GM23338 (cell line): ENCODE data around the gene PRPF6. TPM values are rescaled to one million over a fixed set of nuclear protein-coding genes. Genes with fewer than 3 reads are reported as not detected.

ENCODE experiments used
- ATAC-seq: fragments of 200-7000 bp; cut with Tn5 transposase; 3 replicates; pipeline ENCODE4 v1.9.1; 2020
- DNase-seq: peaks from one replicate; pipeline ENCODE4 v3.0.0-alpha.2; 2015; ENCODE audit warnings: low spot score
- H2AFZ ChIP-seq: fragments of 200-600 bp; sonication (generic); 2 replicates; pipeline ENCODE4 v1.8.0; 2016; ENCODE audit warnings: antibody characterized with exemption, mild to moderate bottlenecking, moderate library complexity
- H3F3A ChIP-seq: fragments of 200-600 bp; sonication (generic); replicated peaks from 2 replicates; pipeline ENCODE4 v1.8.0; 2017; ENCODE audit warnings: antibody characterized with exemption, mixed run types, low read depth
- H3K27ac ChIP-seq: fragments of 200-600 bp; sonication (generic); 2 replicates; pipeline ENCODE4 v1.6.1; 2016; ENCODE audit warnings: low read depth
- H3K27me3 ChIP-seq: fragments of 200-600 bp; sonication (generic); 2 replicates; pipeline ENCODE4 v1.8.0; 2016; ENCODE audit warnings: mild to moderate bottlenecking, mixed run types, moderate library complexity; ENCODE audit not compliant: insufficient read depth
- H3K36me3 ChIP-seq: fragments of 200-600 bp; sonication (generic); 2 replicates; pipeline ENCODE4 v1.8.0; 2016; ENCODE audit warnings: mild to moderate bottlenecking; ENCODE audit not compliant: insufficient read depth
- H3K4me1 ChIP-seq: fragments of 200-600 bp; sonication (generic); 2 replicates; pipeline ENCODE4 v1.8.0; 2016; ENCODE audit warnings: mild to moderate bottlenecking, moderate library complexity; ENCODE audit not compliant: insufficient read depth
- H3K4me2 ChIP-seq: fragments of 200-600 bp; sonication (generic); 2 replicates; pipeline ENCODE4 v1.7.1; 2017; ENCODE audit warnings: mixed run types
- H3K4me3 ChIP-seq: fragments of 200-600 bp; sonication (generic); 2 replicates; pipeline ENCODE4 v1.6.1; 2016; ENCODE audit warnings: mixed run types
- H3K79me2 ChIP-seq: fragments of 200-600 bp; sonication (generic); replicated peaks from 2 replicates; pipeline ENCODE4 v1.8.0; 2017; ENCODE audit warnings: mild to moderate bottlenecking; ENCODE audit not compliant: insufficient read depth
- H3K9me2 ChIP-seq: fragments of 200-600 bp; sonication (generic); 2 replicates; pipeline ENCODE4 v1.8.0; 2017; ENCODE audit not compliant: insufficient read depth
- H4K20me1 ChIP-seq: fragments of 200-600 bp; sonication (generic); replicated peaks from 2 replicates; pipeline ENCODE4 v1.8.0; 2017; ENCODE audit warnings: mild to moderate bottlenecking; ENCODE audit not compliant: insufficient read depth
- H3K27ac Mint-ChIP-seq: 2 replicates; pipeline ENCODE4 v1.8.0; 2020; ENCODE audit warnings: inconsistent platforms, mild to moderate bottlenecking, moderate library complexity, mixed read lengths
- H3K27me3 Mint-ChIP-seq: 3 replicates; pipeline ENCODE4 v1.8.0; 2022; ENCODE audit warnings: low read depth, mild to moderate bottlenecking, moderate library complexity, mixed read lengths, inconsistent platforms; ENCODE audit not compliant: insufficient read depth, poor library complexity
- H3K36me3 Mint-ChIP-seq: 3 replicates; pipeline ENCODE4 v1.8.0; 2021; ENCODE audit warnings: low read depth, mild to moderate bottlenecking, inconsistent platforms, moderate library complexity, mixed read lengths
- H3K4me1 Mint-ChIP-seq: 3 replicates; pipeline ENCODE4 v1.8.0; 2020; ENCODE audit warnings: mild to moderate bottlenecking, inconsistent platforms, mixed read lengths
- H3K4me3 Mint-ChIP-seq: 3 replicates; pipeline ENCODE4 v1.8.0; 2021; ENCODE audit warnings: moderate library complexity, mild to moderate bottlenecking, inconsistent platforms, mixed read lengths
- H3K9me3 Mint-ChIP-seq: 3 replicates; pipeline ENCODE4 v1.8.0; 2020; ENCODE audit warnings: moderate library complexity, mild to moderate bottlenecking, inconsistent platforms, mixed read lengths
- EZH2 ChIP-seq: fragments of 200-600 bp; sonication (generic); IDR thresholded peaks from one replicate; pipeline ENCODE4 v1.8.0; 2017; ENCODE audit warnings: antibody characterized with exemption, mild to moderate bottlenecking, low read depth; ENCODE audit not compliant: unreplicated experiment
- EZH2phosphoT487 ChIP-seq: fragments of 200-600 bp; sonication (generic); IDR thresholded peaks from one replicate; pipeline ENCODE4 v1.8.1; 2018; ENCODE audit warnings: antibody characterized with exemption; ENCODE audit not compliant: unreplicated experiment
- STAT1 ChIP-seq: IDR thresholded peaks from one replicate; pipeline ENCODE4 v1.6.1; 2016; ENCODE audit warnings: antibody characterized with exemption; ENCODE audit not compliant: unreplicated experiment
- ZNF331 ChIP-seq: fragments of 250-450 bp; sonication (Bioruptor Pico); IDR thresholded peaks from 2 replicates; pipeline ENCODE4 v1.5.0; 2020; ENCODE audit warnings: low read depth, mild to moderate bottlenecking, moderate library complexity
- ZNF462 ChIP-seq: fragments of 250-450 bp; sonication (Bioruptor Pico); IDR thresholded peaks from 2 replicates; pipeline ENCODE4 v1.5.0; 2020; ENCODE audit warnings: mild to moderate bottlenecking, moderate library complexity
- polyA plus RNA-seq: library from polyadenylated mRNA; unstranded; fragments of >200 nt; fragmentation: Nextera tagmentation; extraction: Ambion mirVana; gene quantifications from 2 replicates; pipeline ENCODE4 v1.2.1, GENCODE V29; 2016
- total RNA-seq: library from RNA; depleted of rRNA; stranded (reverse); fragments of >200 nt; shearing (Covaris generic); gene quantifications from 2 replicates; pipeline ENCODE4 v1.2.3, GENCODE V29; 2014
- TF ChIP-seq, protein P1 (sequence below), 2 experiments: fragments of 200-600 bp in 1 of 2; sonication (generic) in 1 of 2; conservative IDR thresholded peaks; 2 replicates each; pipeline versions ENCODE4 v1.5.1 to v1.6.1; 2016 to 2017; ENCODE audit warnings: antibody characterized with exemption in 2 of 2, low read depth in 2 of 2, mild to moderate bottlenecking in 2 of 2, moderate library complexity in 1 of 2

PRPF6 gene
- total and polyA plus RNA-seq, 2 experiments from 2014 or later, result 53.8 to 79.9 TPM

GRCh38 chr20:64021124-64021975 is 40.4 kb downstream of the PRPF6 start (continued):
- TF ChIP-seq ZNF462 (CRISPR knock-in tag), result no peak
- no peak for TF ChIP-seq STAT1

GRCh38 chr20:64022671-64023360 is 41.9 kb downstream of the PRPF6 start:
- Histone ChIP-seq H3K4me2 (no peak overlapping the region), H4K20me1 (0 out of 2 replicates have a peak, but pooled peaks cover 3% of the 10 kb centered on the region), H3F3A (0 out of 2 replicates have a peak, but pooled peaks cover 6% of the 10 kb centered on the region), H3K27ac (no peak overlapping the region), H2AFZ (no peak overlapping the region), H3K79me2 (no peaks in the 10 kb centered on the region), H3K27me3 (no peaks in the 10 kb centered on the region), H3K4me3 (no peak overlapping the region), H3K4me1 (no peaks in the 10 kb centered on the region), H3K9me2 (no peaks in the 10 kb centered on the region), H3K36me3 (peaks cover 5% of the 10 kb centered on the region; the same call in 1 of the 2 replicates)
- H3K9me3 Mint-ChIP-seq, result no peaks in the 10 kb centered on the region
- no peak overlapping the region for H3K27ac Mint-ChIP-seq
- peaks cover 77% of the 10 kb centered on the region for H3K36me3 Mint-ChIP-seq
- no peak for DNase-seq
- no peaks in the 10 kb centered on the region; the same call in 2 of the 3 replicates for H3K4me1 Mint-ChIP-seq
- H3K4me3 Mint-ChIP-seq, result no peak overlapping the region
- peaks cover 8% of the 10 kb centered on the region for H3K27me3 Mint-ChIP-seq
- ATAC-seq, result no peak
- TF ChIP-seq EZH2, result no peak
- TF ChIP-seq, protein P1, sequence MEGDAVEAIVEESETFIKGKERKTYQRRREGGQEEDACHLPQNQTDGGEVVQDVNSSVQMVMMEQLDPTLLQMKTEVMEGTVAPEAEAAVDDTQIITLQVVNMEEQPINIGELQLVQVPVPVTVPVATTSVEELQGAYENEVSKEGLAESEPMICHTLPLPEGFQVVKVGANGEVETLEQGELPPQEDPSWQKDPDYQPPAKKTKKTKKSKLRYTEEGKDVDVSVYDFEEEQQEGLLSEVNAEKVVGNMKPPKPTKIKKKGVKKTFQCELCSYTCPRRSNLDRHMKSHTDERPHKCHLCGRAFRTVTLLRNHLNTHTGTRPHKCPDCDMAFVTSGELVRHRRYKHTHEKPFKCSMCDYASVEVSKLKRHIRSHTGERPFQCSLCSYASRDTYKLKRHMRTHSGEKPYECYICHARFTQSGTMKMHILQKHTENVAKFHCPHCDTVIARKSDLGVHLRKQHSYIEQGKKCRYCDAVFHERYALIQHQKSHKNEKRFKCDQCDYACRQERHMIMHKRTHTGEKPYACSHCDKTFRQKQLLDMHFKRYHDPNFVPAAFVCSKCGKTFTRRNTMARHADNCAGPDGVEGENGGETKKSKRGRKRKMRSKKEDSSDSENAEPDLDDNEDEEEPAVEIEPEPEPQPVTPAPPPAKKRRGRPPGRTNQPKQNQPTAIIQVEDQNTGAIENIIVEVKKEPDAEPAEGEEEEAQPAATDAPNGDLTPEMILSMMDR (conservative IDR thresholded peaks at IDR 0.05; ENCODE audit: low read depth in 2 of 2), result no peak
- no peak for TF ChIP-seq EZH2phosphoT487
- no peak for TF ChIP-seq ZNF331 (CRISPR knock-in tag)
